SK-MEL-5 (cell line): Measurements from ENCODE around the gene AQP12B. TPM values are rescaled to one million over a fixed set of nuclear protein-coding genes. Genes with fewer than 3 reads are reported as not detected.
A peak's percentile ranks its signal among the peaks of the same experiment; 100 is the strongest.
"Not testable (repeated sequence)": the region's sequence is repeated elsewhere in the genome, so short reads cannot be mapped to it uniquely, and the experiment has no call there.

Experiments
- DNase-seq: peaks from one replicate; pipeline ENCODE4 v3.0.0-alpha.2; 2016; ENCODE audit warnings: low read depth, low spot score
- in situ Hi-C: cut with HindIII; loops from 2 replicates; pipeline ENCODE4 v1.10.0; 2016; ENCODE audit warnings: low sequenced_read_pairs, high pct_unique_total_duplicates, low pct_unique_long_range_greater_than_20kb
- total RNA-seq: library from RNA; depleted of rRNA; stranded (reverse); fragments of >200 nt; shearing (Covaris generic); gene quantifications from 2 replicates; pipeline ENCODE4 v1.2.3, GENCODE V29; 2014

Gene AQP12B
- total RNA-seq, 1 experiment from 2014 or later, result not detected

DNA sequence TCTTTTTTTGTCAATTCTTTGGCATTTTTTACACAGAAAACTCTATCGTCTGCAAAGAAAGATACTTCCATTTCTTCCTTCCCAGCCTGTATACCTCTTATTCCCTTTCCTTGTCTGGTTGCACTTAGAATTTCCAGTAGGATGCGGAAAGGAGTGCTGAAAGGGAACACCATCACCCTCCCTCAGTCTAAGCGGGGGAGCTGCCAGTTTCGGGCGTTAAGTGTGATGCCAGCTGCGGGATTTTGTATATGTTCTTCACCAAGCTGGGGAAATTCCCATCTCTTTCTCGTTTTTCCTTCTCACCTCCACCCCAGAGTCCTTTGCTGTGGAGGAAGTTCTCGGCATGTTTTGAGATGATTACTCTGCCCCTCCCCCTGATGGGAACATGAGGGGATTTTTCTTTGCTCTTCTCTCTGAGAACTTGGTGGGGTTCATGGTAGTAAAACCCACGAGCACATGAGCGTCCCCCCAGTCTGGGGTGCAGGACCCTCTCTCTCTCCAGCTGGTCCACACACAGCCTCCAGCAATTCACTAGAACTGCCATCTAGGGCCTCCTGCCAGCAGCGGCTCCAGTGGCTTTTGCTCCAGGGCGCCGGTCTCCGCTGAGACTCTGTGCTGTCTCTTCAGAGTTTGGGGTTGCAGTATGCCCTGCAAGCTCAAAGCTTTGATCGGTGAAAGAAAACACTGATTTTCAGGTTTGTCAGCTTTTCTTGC lies 24.5 kb upstream of the AQP12B start:
- in situ Hi-C loops, result no loop called here
- DNase-seq, result no peak

DNA sequence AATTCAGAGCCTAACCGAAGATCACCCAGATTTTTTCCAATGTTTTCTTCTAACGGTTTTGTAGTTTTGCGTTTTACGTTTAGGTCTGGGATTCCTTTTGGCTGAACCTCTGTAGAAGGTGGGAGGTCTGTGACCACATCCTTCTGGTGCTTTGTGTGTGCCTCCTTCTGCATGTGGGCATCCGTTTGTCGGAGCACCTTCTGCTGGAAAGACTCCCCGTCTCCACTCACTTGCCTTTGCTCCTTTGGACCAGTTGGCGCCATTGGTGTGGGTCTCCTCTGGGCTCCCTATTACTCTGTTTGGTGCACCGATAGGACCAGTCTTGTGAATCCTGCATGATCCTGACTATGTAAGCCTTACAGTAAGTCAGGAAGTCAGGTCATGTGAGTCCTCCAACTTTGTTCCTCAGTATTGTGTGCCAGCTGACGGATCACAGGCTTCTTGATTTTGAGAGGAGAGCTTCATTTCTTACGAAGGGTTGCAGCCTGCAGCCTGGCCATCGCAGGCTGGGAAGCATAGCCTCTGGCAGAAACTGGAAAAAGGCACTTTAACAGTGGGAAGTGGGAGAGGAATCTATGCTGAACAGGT lies 22.6 kb upstream of the AQP12B start:
- peak; percentile 60 for DNase-seq
- in situ Hi-C loops, result no loop called here

DNA sequence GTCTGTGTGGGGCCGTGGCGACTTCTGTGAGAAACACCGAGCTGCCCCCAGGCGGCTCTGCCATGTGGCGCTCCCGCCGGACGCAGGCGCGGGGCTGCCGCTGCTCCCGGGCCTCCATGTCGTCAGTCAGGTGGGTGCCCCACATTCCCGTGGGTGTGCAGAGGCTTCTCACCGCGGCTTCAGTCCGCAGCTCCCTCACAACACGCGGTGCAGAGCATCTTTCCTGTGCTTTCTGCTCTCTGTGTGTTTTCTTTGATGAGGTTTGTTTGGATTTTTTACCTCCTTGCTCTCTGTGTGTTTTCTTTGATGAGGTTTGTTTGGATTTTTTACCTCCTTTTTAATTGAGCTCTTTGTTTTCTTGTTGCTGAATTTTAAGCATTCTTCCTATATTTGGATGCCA lies 22.0 kb upstream of the AQP12B start:
- in situ Hi-C loops, result no loop called here

DNA sequence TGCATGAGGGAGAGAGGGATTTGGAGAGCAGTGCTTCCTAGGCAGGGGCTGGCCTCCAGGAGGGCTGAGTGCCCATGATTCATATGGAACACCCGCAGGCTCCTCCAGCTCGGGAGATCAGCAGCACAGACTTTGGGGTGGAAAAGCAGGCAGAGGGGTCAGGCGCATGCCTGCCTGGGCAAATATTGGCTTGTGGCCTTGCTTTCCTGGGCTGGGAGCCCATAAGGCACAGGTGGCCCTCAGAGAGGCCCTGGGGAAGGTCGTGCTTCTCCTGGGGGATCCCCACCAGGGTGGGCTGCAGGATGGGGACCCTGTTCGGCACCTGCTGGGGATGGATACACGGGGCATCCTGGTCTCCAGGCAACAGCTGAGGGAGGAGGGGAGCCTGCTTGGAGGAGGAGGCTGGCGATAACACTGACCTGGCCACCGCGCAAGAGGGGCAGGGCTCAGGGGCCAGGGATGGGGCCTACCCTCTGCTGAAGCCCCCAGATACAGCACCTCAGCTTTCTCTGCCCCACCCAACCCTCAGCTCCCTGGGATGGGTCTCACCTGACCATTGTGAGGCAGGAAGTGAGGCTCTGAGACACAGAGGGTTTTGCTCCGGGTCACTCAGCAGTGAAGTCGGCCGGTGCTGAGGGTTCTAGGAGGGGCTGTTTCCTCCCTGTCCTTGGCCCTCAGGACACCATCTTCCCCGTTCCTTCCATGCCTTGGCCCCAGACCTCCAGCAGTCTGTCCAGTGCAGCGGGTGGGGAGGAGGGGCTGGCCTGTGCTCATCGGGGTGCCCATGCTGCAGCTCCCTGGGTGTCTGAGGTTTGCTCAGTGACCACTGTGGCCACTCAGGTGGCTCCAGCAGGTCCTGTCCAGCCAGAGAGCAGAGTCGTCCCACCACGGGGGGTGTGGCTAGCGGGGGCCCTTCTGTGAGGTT lies 21.0 kb upstream of the AQP12B start:
- in situ Hi-C loops, result no loop called here
- DNase-seq, result no peak

More for the DNA sequence above, 22.0 kb upstream of the AQP12B start:
- DNase-seq, result no peak

DNA sequence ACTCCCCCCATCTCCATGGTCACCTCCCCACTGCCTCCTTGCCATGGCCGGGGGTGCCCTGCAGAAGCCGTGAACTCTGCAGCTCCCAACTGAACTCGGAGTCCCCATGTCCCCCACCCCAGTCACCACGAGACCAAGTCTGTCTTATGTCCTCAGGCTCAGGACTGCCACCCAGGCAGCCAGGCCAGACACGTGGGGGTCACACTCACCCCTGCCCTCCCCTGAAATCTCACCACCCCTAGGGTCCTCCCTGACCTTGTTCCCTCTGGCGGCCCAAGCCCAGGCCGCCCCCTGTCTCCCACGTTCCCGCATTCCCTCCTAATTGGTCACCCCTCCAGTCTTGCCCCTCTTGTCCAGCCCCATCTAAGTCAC lies 19.9 kb upstream of the AQP12B start:
- DNase-seq, result no peak
- in situ Hi-C loops, result no loop called here

DNA sequence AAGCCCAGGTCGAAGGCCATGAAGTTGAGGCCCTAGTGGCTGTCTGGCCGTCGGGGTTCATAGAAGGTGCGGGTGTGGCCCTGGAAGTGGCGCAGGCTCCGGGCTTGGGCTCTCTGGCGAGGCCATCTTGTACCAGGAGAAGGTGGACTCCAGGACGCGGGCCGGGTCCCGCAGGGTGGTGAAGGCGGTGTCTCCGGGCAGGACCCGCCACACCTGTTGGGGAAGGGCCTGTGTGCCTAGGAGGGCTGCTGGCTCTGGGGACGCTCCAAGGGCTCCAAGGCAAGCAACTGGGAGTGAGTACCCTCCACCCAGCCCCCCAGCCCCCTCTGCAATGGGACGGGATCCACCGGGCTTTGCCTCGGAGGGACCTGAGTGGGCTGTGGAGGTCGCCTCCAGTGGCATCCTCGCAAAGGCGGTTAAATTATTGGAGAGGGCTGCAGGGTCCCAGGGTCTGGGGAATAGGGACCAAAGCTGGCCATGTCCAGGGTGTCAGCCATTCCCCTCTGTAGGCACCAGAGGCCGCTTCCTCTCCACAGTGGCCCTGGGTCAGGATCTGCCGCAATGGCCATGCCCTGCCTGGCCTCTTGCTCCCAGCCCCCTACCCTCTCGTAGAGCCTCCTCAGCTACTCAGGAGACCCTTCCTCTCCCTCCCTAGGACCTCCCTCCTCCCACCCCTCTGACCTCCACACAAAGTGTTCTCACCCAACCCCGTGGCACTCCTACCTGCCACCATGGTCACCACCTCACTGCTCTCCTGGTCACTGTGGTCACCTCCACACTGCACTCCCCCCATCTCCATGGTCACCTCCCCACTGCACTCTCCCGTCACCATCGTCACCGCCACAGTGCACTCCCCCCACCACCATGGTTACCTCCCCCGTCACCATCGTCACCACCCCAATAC lies 19.3 kb upstream of the AQP12B start:
- in situ Hi-C loops, result no loop called here
- DNase-seq, result no peak

DNA sequence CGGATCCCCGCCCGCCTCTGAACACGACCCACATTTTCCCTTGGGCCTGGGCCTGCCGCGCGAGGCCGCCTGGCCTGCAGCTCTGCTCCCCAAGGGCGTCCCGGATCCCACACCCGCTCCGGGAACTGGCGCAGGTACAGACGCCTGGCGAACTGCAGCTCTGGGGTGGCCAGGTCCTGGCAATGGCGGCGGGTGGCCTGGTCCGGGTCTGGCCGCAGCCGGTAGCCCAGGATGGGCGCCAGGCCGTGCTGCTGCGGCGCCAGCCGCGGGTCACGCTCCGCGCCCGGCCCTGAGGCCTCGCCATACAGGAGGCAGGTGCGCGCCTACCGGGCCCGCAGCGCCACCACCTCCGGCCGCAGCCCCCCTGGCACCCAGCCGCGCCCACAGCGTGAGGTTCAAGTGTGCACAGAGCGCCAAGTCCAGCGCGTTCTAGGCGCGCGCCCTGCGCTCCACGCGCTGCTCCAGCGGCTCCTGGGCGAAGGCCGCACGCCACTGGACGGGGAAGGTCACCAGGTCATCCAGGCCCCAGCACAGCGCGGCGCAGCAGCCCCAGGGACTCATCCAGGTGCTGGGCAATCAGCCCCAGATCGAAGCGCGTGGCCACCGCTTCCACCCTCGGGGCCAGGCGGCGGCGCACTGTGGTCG lies 18.5 kb upstream of the AQP12B start:
- DNase-seq, result no peak
- in situ Hi-C loops, result no loop called here

DNA sequence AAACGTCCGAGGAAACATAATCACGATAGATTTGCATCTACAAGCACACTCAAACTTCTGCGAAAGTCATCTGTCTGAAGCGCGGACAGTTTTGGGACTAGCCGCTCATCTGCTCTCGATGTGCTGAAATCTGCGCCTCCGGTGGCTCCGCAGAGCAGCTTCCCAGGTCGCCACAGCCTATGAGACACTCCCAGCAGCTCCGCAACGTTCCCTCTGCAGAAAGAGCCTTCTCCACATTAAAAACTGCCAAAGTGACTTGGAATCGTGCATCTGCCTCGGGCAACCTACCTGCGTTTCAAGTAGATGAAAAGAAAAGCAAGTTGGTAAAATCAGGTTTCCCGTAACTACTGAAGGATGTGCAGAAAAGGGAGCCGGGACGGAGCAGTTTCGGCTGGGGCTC lies 17.9 kb upstream of the AQP12B start:
- DNase-seq, in situ Hi-C loops: not testable (repeated sequence)

DNA sequence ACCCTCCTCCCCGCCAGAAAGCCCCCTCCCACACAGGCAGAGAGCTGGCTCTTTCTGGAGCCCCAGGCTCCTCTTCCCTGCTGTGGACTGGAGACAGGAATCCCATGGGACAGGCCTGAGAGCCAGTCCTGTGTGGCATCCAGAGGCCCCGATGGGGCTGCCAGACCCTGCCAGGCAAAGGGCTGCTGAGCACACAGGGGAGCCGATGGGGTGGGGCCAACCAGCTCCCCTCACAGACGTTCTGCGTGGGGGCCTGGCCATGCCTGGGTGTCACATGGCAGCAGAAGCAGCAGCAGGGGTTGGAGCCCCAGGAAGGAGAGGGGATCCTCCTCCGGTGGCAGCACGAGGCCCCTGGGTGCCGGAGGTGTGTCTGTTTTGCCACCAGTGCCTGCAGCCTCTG lies 17.1 kb upstream of the AQP12B start:
- in situ Hi-C loops, DNase-seq: not testable (repeated sequence)

DNA sequence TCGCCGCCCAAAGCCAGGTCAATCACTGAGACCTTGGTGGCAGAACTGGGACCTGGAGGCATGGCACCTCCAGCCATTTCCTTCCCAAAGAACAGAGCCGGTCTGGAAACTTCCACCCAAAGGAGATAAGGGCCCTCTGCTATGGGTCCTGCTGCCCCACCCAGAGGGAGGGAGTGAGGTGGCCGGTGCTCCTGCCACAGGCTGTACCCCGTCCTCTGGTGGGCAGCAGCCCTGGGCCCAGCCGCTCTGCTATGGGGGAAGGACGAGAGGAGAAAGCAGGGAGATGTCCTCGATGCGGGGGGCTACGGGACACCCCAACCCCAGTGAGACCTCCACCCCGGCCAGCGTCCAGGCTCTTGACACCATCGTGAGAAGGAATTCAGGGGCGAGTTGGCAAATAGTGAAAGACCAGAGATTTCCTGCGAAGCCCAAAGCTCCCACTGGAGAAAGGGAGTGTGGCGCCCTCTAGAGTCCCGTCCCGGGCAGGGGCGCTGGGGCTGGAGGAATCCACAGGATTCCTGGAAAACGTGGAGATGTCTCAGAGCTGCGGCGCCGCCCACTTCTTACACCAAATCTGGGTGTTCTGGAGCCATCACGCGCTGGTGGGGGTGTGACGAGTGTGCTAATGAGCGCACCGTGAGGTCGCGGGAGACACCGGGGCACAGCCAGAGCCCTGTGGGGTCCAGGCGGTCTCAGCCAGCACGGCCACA lies 16.3 kb upstream of the AQP12B start:
- in situ Hi-C loops, DNase-seq: not testable (repeated sequence)

DNA sequence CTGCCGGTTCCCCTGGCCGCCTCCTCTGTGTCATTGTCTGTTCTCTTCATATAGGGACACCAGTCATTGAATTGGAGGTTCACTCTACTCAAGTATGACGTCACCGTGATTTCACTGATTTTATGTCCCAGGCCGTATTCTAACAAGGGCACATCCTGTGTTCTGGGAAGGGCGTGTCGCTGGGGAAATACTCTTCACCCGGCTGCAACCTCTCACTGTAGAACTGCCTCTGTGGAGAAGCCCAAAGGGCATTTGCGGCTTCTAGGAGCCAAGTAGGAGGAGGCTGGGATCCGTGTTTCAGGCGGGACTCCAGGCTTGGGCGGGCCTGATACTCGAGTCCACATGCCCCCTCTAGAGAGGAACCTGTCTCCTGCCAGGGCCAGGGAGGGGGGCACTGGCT lies 13.8 kb upstream of the AQP12B start:
- in situ Hi-C loops, result not testable (repeated sequence)

DNA sequence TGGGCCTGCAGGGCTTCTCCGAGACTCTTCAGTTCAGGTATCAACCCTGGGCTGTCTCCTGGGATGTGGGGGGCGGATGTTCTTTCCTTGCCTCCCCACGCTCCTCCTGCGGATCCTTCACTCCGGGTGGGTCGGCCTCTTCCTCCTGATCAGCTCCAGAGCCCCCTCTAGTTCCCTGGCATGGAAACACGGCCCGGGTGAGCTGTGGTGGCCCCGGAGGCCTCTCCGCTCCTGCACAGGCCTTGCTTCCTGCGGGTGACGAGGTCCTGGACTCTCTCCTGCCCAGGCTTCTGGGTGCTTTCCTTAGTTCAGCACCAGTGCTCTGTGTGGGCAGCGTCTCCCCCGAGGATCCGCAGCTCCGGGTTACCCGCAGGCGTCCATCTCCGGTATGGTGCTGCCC lies 12.9 kb upstream of the AQP12B start:
- in situ Hi-C loops, result not testable (repeated sequence)

More for the DNA sequence above, 13.8 kb upstream of the AQP12B start:
- DNase-seq, result not testable (repeated sequence)

DNA sequence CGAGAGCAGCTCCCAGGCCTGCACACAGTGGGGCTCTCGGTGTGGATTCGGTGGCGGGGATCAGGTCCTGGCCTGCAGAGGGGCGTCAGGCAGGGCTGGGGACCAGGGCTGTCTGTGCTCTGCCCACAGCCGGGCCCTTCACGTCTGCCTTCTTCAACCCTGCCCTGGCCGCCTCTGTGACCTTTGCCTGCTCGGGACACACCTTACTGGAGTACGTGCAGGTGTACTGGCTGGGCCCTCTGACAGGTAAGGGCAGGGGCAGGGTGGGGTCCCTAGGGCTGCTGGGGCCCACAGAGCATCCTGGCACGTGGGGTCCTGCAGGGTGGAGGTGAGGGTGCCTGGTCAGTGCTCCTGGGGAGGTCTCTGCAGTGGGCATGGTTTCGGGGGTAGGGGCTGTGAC lies 11.6 kb upstream of the AQP12B start:
- in situ Hi-C loops, DNase-seq: not testable (repeated sequence)

More for the DNA sequence above, 12.9 kb upstream of the AQP12B start:
- not testable (repeated sequence) for DNase-seq

DNA sequence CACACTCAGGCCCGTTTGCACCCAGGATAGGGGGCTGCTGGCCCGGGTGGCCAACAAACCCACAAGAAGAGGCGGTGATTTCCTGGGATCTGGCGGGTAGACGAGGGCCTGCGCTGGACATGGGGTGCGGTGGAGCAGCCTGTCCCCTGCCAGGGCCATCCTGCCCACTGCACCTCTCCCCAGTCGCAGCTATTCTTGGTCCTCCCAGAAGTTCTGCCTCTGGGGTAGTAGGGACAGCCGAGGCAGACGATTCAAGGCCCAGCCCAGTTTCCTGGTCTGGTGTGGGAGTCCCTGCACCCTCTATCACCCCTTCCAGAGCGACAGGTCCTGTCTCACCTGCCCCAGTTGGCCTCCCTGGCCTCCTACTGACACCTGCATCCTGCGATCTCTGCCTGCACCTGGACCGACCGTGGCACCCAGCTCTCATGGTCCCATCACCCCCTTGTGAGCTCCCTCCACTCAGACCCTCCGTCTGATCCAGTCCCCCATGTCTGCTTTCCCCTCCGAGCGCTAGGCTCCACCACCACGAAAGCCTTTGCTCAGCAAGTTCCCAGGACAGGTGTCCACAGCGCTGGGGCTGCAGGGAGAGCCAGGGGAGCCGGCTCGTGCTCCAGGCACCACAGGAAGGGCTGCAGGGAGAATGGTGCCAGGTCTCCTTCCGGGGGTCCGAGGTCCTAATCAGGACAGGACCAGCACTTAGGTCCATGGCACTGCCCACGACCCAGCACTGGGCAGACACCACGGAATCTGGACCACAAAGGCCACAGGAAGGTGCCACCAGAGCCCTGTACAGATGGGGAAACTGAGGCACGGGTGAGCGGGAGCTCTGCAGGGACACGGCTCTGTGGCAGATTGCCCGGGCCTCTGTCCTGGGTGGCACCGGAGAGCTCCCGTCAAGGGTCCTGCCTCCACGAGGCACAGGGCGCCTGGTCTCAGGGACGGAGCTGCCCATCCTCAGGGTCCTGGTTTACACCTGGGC lies 10.2 kb upstream of the AQP12B start:
- in situ Hi-C loops, DNase-seq: not testable (repeated sequence)

DNA sequence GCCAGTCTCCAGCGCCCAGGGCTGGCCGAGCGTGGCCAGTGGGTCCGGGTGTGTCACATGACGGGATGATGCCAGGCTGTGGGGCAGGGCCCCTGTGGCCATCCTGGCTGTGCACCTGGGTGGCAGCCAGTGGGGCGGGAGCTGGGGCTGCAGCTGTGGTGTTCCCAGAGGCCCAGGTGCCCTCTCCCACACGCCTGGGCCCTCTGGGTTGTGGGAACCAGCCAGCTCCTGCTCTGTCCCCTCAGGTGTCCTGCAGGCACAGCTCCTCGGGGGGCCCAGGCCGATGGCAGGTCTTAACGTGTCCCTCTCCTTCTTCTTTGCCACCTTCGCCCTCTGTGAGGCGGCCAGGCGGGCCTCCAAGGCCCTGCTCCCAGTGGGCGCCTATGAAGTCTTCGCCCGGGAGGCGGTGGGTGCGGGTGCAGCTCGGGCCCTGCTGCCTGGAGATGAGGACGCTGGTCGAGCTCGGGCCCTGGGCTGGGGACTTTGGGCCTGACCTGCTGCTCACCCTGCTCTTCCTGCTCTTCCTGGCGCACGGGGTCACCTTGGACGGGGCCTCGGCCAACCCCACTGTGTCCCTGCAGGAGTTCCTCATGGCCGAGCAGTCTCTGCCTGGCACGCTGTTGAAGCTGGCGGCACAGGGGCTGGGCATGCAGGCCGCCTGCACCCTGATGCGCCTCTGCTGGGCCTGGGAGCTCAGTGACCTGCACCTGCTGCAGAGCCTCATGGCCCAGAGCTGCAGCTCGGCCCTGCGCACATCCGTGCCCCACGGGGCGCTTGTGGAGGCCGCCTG lies 9.1 kb upstream of the AQP12B start, which contains the start of gene AQP12A:
Gene AQP12A (plus strand): TSS at position 236 of the 790 bp plus-strand sequence. CDS start 48 bp downstream, at position 284.
- in situ Hi-C loops, DNase-seq: not testable (repeated sequence)
